ENCODE results near the gene BLVRB.

BLVRB gene

DNA sequence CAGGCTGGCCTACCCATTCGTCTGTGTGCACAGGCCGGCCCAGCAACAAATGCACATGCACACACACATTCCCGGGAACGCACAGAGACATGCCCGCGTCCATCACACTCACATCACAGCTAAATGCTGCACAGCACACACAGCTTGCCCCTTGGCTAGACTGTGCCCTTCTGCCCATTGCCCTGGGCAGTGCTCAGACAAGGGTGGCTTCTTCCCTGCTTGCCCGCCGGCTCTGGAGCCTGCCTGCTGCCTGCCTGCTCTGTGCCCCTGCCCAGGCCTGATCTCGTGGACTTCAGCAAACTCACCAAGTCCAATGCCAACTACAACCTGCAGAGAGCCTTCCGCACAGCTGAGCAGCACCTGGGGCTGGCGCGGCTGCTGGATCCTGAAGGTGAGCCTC, 31.7 kb upstream of the BLVRB start:
- no peaks in the 10 kb centered on the region for H4K20me1 ChIP-seq (ENCODE audit: insufficient read depth, low read length, poor library complexity, severe bottlenecking)
- H2AFZ ChIP-seq (ENCODE audit: low read length): no peak overlapping the region
- H3K27me3 ChIP-seq (ENCODE audit: insufficient read depth, low read length, poor library complexity, severe bottlenecking): no peaks in the 10 kb centered on the region
- H3K36me3 ChIP-seq (ENCODE audit: insufficient read depth, low read length): no peaks in the 10 kb centered on the region
- H3K4me3 ChIP-seq (ENCODE audit: low read length, poor library complexity, severe bottlenecking): no peak overlapping the region
- H3K9me3 ChIP-seq (ENCODE audit: insufficient read depth, low read depth, low read length): no peaks in the 10 kb centered on the region
- H3K9ac ChIP-seq (ENCODE audit: low read depth, low read length, poor library complexity, severe bottlenecking): no peak overlapping the region
- no peak overlapping the region for H3K4me2 ChIP-seq (ENCODE audit: low read depth, low read length, poor library complexity, severe bottlenecking)
- no peaks in the 10 kb centered on the region for H3K9me2 ChIP-seq (replicated peaks; ENCODE audit: low read depth, low read length)
- H3K4me1 ChIP-seq (ENCODE audit: insufficient read depth, low read length, poor library complexity, severe bottlenecking): no peaks in the 10 kb centered on the region
- no peaks in the 10 kb centered on the region for H3K79me2 ChIP-seq (ENCODE audit: insufficient read depth, low read length)
- TF ChIP-seq, protein P1, sequence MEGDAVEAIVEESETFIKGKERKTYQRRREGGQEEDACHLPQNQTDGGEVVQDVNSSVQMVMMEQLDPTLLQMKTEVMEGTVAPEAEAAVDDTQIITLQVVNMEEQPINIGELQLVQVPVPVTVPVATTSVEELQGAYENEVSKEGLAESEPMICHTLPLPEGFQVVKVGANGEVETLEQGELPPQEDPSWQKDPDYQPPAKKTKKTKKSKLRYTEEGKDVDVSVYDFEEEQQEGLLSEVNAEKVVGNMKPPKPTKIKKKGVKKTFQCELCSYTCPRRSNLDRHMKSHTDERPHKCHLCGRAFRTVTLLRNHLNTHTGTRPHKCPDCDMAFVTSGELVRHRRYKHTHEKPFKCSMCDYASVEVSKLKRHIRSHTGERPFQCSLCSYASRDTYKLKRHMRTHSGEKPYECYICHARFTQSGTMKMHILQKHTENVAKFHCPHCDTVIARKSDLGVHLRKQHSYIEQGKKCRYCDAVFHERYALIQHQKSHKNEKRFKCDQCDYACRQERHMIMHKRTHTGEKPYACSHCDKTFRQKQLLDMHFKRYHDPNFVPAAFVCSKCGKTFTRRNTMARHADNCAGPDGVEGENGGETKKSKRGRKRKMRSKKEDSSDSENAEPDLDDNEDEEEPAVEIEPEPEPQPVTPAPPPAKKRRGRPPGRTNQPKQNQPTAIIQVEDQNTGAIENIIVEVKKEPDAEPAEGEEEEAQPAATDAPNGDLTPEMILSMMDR (conservative IDR thresholded peaks at IDR 0.05; ENCODE audit: low read length): no peak
- no peak for TF ChIP-seq EZH2phosphoT487 (IDR thresholded peaks at IDR 0.05; ENCODE audit: borderline replicate concordance)
- no peaks in the 10 kb centered on the region for H3F3A ChIP-seq (ENCODE audit: low read depth)

DNA sequence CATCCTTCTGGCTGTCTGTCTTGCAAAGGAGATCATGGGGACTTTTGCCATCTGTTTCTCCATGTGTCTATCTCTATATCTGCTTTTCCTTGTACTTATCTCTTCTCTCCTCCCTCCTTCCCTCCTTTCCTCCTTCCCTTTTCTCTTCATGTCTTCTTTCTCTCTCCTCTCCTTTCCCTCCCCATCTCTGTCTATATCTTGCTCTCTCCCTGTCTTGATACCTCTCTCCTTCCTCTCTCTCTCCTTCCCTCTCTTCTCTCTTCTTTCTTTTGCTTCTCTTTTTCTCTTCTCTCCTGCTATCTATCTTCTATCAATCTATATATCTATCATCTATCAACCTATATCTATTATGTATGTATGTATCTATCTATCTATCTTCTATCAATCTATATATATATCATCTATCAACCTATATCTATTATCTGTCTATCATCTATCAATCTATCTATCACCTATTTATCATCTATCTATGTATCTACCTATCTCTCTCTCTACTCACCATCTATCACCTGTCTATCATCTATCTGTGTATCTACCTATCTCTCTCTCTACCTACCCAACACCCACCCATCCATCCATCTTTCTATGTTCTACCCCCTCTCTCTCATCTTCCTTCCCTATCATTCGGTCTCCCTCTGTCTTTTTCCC, 28.8 kb upstream of the BLVRB start:
- Histone ChIP-seq H3K4me1 (ENCODE audit: insufficient read depth, low read length, poor library complexity, severe bottlenecking) (no peaks in the 10 kb centered on the region), H3K27me3 (ENCODE audit: insufficient read depth, low read length, poor library complexity, severe bottlenecking) (no peaks in the 10 kb centered on the region), H2AFZ (ENCODE audit: low read length) (no peak overlapping the region), H3K79me2 (ENCODE audit: insufficient read depth, low read length) (no peaks in the 10 kb centered on the region), H3K9me2 (replicated peaks; ENCODE audit: low read depth, low read length) (no peaks in the 10 kb centered on the region), H3K9me3 (ENCODE audit: insufficient read depth, low read depth, low read length) (no peaks in the 10 kb centered on the region), H3K4me3 (ENCODE audit: low read length, poor library complexity, severe bottlenecking) (no peak overlapping the region), H3F3A (ENCODE audit: low read depth) (no peaks in the 10 kb centered on the region), H4K20me1 (ENCODE audit: insufficient read depth, low read length, poor library complexity, severe bottlenecking) (no peaks in the 10 kb centered on the region), H3K9ac (ENCODE audit: low read depth, low read length, poor library complexity, severe bottlenecking) (no peak overlapping the region), H3K36me3 (ENCODE audit: insufficient read depth, low read length) (no peaks in the 10 kb centered on the region), H3K4me2 (ENCODE audit: low read depth, low read length, poor library complexity, severe bottlenecking) (no peak overlapping the region)
- no peak for TF ChIP-seq EZH2phosphoT487 (IDR thresholded peaks at IDR 0.05; ENCODE audit: borderline replicate concordance)
- TF ChIP-seq, protein P1 (conservative IDR thresholded peaks at IDR 0.05; ENCODE audit: low read length): no peak

DNA sequence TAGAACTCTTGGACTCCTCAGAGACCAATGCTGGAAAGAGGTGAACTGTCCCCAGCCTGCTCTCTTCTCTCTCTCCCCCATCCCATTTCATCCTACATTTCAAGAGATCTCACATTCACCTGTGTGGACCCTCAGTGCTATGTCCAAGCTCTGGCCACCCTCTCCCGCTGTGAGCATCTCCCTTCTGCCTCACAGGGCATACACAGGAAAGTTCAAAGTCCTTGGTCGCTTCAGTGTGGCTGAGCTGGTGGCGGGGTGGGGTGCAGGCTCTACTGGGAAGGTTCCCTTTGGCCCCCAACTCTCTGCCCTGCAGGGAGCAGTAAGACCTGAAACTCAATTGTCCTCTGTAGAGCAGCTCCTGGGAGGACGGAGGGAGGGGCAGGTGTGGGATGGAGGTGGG, 28.2 kb upstream of the BLVRB start:
- Histone ChIP-seq H3F3A (ENCODE audit: low read depth) (no peaks in the 10 kb centered on the region), H3K9me3 (ENCODE audit: insufficient read depth, low read depth, low read length) (no peaks in the 10 kb centered on the region), H3K4me2 (ENCODE audit: low read depth, low read length, poor library complexity, severe bottlenecking) (no peak overlapping the region), H3K4me3 (ENCODE audit: low read length, poor library complexity, severe bottlenecking) (no peak overlapping the region), H3K9ac (ENCODE audit: low read depth, low read length, poor library complexity, severe bottlenecking) (no peak overlapping the region), H3K4me1 (ENCODE audit: insufficient read depth, low read length, poor library complexity, severe bottlenecking) (no peaks in the 10 kb centered on the region), H3K27me3 (ENCODE audit: insufficient read depth, low read length, poor library complexity, severe bottlenecking) (no peaks in the 10 kb centered on the region), H4K20me1 (ENCODE audit: insufficient read depth, low read length, poor library complexity, severe bottlenecking) (no peaks in the 10 kb centered on the region), H3K79me2 (ENCODE audit: insufficient read depth, low read length) (no peaks in the 10 kb centered on the region), H3K36me3 (ENCODE audit: insufficient read depth, low read length) (no peaks in the 10 kb centered on the region), H2AFZ (ENCODE audit: low read length) (no peak overlapping the region), H3K9me2 (replicated peaks; ENCODE audit: low read depth, low read length) (no peaks in the 10 kb centered on the region)
- TF ChIP-seq EZH2phosphoT487 (IDR thresholded peaks at IDR 0.05; ENCODE audit: borderline replicate concordance): no peak
- TF ChIP-seq, protein P1 (conservative IDR thresholded peaks at IDR 0.05; ENCODE audit: low read length): no peak

All from Loucy (cell line).